Type B pancreatic cell (in vitro differentiated cells): ENCODE results near the gene USP17L19. TPM values are rescaled to one million over a fixed set of nuclear protein-coding genes. Genes with fewer than 3 reads are reported as not detected.
A peak's percentile ranks its signal among the peaks of the same experiment; 100 is the strongest.
"Not testable (repeated sequence)": the region's sequence is repeated elsewhere in the genome, so short reads cannot be mapped to it uniquely, and the experiment has no call there.

Source experiments
- DNase-seq: peaks from one replicate; pipeline ENCODE4 v3.0.0; 2021; ENCODE audit warnings: mixed read lengths; ENCODE audit not compliant: unreplicated experiment; ENCODE audit errors: extremely low spot score
- H3K27ac Mint-ChIP-seq: 2 replicates; pipeline ENCODE4 v1.8.0; 2021; ENCODE audit warnings: mild to moderate bottlenecking, mixed read lengths
- H3K27me3 Mint-ChIP-seq: 2 replicates; pipeline ENCODE4 v1.8.0; 2021; ENCODE audit warnings: mixed read lengths
- H3K36me3 Mint-ChIP-seq: 2 replicates; pipeline ENCODE4 v1.8.0; 2021; ENCODE audit warnings: mixed read lengths
- H3K4me1 Mint-ChIP-seq: one replicate; pipeline ENCODE4 v1.8.0; 2021; ENCODE audit warnings: mixed read lengths; ENCODE audit not compliant: unreplicated experiment
- H3K4me3 Mint-ChIP-seq: 2 replicates; pipeline ENCODE4 v1.8.0; 2021; ENCODE audit warnings: mild to moderate bottlenecking, mixed read lengths
- H3K9me3 Mint-ChIP-seq: 2 replicates; pipeline ENCODE4 v1.8.0; 2021; ENCODE audit warnings: mixed read lengths
- total RNA-seq: library from RNA; stranded (reverse); gene quantifications from 2 replicates; pipeline ENCODE4 v1.2.1, GENCODE V29; 2021; ENCODE audit warnings: low replicate concordance

Gene USP17L19
- total RNA-seq, 1 donor from 2014 or later = not detected

GRCh38 chr4:9267319-9267718, 14.1 kb downstream of the USP17L19 start, which contains the start of gene USP17L22:
TSS of gene USP17L22 (plus strand) at chr4:9267619. CDS start at chr4:9267619, 0 bp downstream.
- H3K4me1 Mint-ChIP-seq, H3K9me3 Mint-ChIP-seq, H3K27ac Mint-ChIP-seq, H3K4me3 Mint-ChIP-seq, H3K36me3 Mint-ChIP-seq, H3K27me3 Mint-ChIP-seq, DNase-seq: not testable (repeated sequence)

- not testable (repeated sequence) for H3K27me3 Mint-ChIP-seq, H3K27ac Mint-ChIP-seq, H3K4me1 Mint-ChIP-seq, H3K4me3 Mint-ChIP-seq, H3K9me3 Mint-ChIP-seq, H3K36me3 Mint-ChIP-seq
- peak; percentile 79 for DNase-seq
These were observed 18.5 kb downstream of the USP17L19 start for GRCh38 chr4:9271719-9272118.

Other genes starting within 250 kb of the USP17L19 start
- gene FAM90A26, start 83.0 kb upstream of the USP17L19 start, total RNA-seq = not detected in 2 replicates
- not detected in 2 replicates for gene USP17L10, start 42.7 kb upstream of the USP17L19 start, total RNA-seq
- not detected in 2 replicates for gene USP17L11, start 38.0 kb upstream of the USP17L19 start, total RNA-seq
- gene USP17L12, start 33.2 kb upstream of the USP17L19 start, total RNA-seq = not detected in 2 replicates
- gene USP17L13, start 28.5 kb upstream of the USP17L19 start, total RNA-seq = not detected in 2 replicates
- not detected in 2 replicates for gene USP17L15, start 19.0 kb upstream of the USP17L19 start, total RNA-seq
- gene USP17L17, start 9.5 kb upstream of the USP17L19 start, total RNA-seq = not detected in 2 replicates
- gene USP17L18, start 4.7 kb upstream of the USP17L19 start, total RNA-seq = not detected in 2 replicates
- not detected in 2 replicates for gene USP17L20, start 4.7 kb downstream of the USP17L19 start, total RNA-seq
- gene USP17L21, start 9.5 kb downstream of the USP17L19 start, total RNA-seq = not detected in 2 replicates
- gene USP17L22, start 14.2 kb downstream of the USP17L19 start, total RNA-seq = not detected in 2 replicates
- not detected in 2 replicates for gene USP17L24, start 71.8 kb downstream of the USP17L19 start, total RNA-seq
- gene USP17L25, start 76.5 kb downstream of the USP17L19 start, total RNA-seq = not detected in 2 replicates
- not detected in 2 replicates for gene USP17L26, start 81.3 kb downstream of the USP17L19 start, total RNA-seq
- not detected in 2 replicates for gene USP17L5, start 86.0 kb downstream of the USP17L19 start, total RNA-seq
- gene USP17L27, start 90.8 kb downstream of the USP17L19 start, total RNA-seq = not detected in 2 replicates
- gene USP17L28, start 95.5 kb downstream of the USP17L19 start, total RNA-seq = not detected in 2 replicates
- not detected in 2 replicates for gene USP17L29, start 100.3 kb downstream of the USP17L19 start, total RNA-seq
- gene USP17L30, start 109.8 kb downstream of the USP17L19 start, total RNA-seq = not detected in 2 replicates
- not detected in 2 replicates for gene DEFB131A, start 191.0 kb downstream of the USP17L19 start, total RNA-seq